Kidney (tissue), 14 donors: ENCODE results near the gene SEMA5A. TPM values are rescaled to one million over a fixed set of nuclear protein-coding genes. Genes with fewer than 3 reads are reported as not detected.

Source experiments
- DNase-seq, 5 donors: peaks; one replicate each; pipeline ENCODE4 v3.0.0-alpha.2; 2013 to 2020
- FAIRE-seq: peaks from 2 replicates; lab custom pipeline; 2012; peaks lifted over from hg19 to GRCh38; lab: Jason Lieb, UNC
- H3K27ac ChIP-seq, 2 donors: one replicate each; pipeline ENCODE4 v1.7.0; 2013; ENCODE audit warnings: low read depth in 2 of 2, low read length in 2 of 2, inconsistent platforms in 1 of 2
- H3K27me3 ChIP-seq: one replicate; pipeline ENCODE4 v1.7.1; 2013; ENCODE audit warnings: low read length, inconsistent platforms; ENCODE audit not compliant: control insufficient read depth, insufficient read depth
- H3K36me3 ChIP-seq, 3 donors: one replicate each; pipeline versions ENCODE4 v1.7.0 to v1.7.1; 2013; ENCODE audit warnings: low read length in 3 of 3, control low read depth in 1 of 3, inconsistent platforms in 1 of 3; ENCODE audit not compliant: insufficient read depth in 3 of 3, control insufficient read depth in 2 of 3
- H3K4me1 ChIP-seq, 3 donors: one replicate each; pipeline versions ENCODE4 v1.7.0 to v1.7.1; 2013; ENCODE audit warnings: low read length in 3 of 3, inconsistent platforms in 1 of 3, low read depth in 1 of 3; ENCODE audit not compliant: control insufficient read depth in 2 of 3, insufficient read depth in 2 of 3
- H3K4me3 ChIP-seq, 3 donors: one replicate each; pipeline versions ENCODE4 v1.7.0 to v1.8.1; 2013; ENCODE audit warnings: low read length in 3 of 3, control low read depth in 1 of 3, inconsistent platforms in 1 of 3
- H3K9ac ChIP-seq, 3 donors: one replicate each; pipeline versions ENCODE4 v1.7.0 to v1.7.1; 2013; ENCODE audit warnings: low read length in 3 of 3, control low read depth in 1 of 3, inconsistent platforms in 1 of 3
- H3K9me3 ChIP-seq, 3 donors: one replicate each; pipeline versions ENCODE4 v1.7.0 to v1.7.1; 2013; ENCODE audit warnings: low read length in 3 of 3, control low read depth in 1 of 3, inconsistent platforms in 1 of 3; ENCODE audit not compliant: control insufficient read depth in 2 of 3, insufficient read depth in 1 of 3
- CTCF ChIP-seq: IDR thresholded peaks from 3 replicates; pipeline ENCODE4 v1.5.1; 2012; ENCODE audit warnings: mild to moderate bottlenecking, moderate library complexity, borderline replicate concordance; ENCODE audit not compliant: insufficient read depth; ENCODE audit errors: extremely low read depth
- intact Hi-C: fragments of 100-400 bp; cut with DNase I; formaldehyde crosslinking; loops from one replicate; pipeline ENCODE4 v1.11.1; 2022
- polyA plus RNA-seq: library from polyadenylated mRNA; stranded (reverse); fragments of 350-450 nt; fragmentation: Illumina TruSeq; extraction: RNeasy Lipid Tissue Mini Kit (QIAGEN cat#74804); gene quantifications from one replicate; pipeline ENCODE4 v1.2.3, GENCODE V29; 2014; ENCODE audit warnings: low read depth, low replicate concordance; ENCODE audit not compliant: insufficient read depth
- total RNA-seq: library from RNA; stranded (reverse); fragmentation: NEBNext Ultra II Directional; extraction: Animal tissue kit (Norgen Biotek cat#: 25700); gene quantifications from one replicate; pipeline ENCODE4 v1.2.1, GENCODE V29; 2021
- donor health status: control.
- donor health status: control.
- donor health status: control.
- donor health status: control.
- donor health status: control.
- donor health status: DM: yes; HTN: yes; CAD: no.
- donor health status: Normal renal cell carcinoma (clear cell type).

Gene SEMA5A
- total and polyA plus RNA-seq, 2 donors from 2014 or later, result 7.9 to 23.3 TPM

DNA sequence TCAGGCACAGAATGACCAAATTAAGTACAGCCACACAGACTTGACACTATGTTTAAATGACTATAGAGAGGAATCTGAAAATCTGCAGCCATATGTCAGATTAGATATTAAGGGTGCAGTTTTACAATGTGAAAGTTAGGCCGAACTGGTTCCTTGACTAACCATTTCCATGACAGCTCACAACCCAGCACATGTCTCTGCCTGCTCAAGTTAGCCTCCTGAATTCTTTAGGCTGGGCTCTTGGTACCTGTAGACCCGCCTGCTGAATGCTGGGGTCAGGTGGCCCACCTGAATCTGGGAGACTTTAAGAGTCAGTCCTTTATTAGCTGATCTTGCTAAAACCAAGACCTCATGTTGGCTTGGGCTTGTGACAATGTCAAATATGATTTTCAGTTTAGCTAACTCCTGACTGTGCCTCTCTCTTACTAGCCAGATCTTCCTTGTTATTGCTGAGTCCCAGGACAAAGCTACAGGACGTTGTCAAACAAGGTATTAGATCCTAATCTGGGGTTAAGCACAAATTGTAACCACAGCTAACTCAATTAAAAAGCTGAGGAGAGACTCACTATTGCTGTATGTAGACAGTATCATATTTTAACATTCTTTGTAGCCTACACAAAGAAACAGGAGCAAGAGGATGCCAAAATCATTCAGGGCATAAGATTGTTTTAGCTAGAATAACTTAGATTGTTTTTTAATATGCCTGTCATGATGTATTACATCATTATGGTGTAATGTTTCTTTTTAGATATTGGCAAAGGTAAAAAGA, 490.9 kb downstream of the SEMA5A start:
- FAIRE-seq, result no peak
- no peak overlapping the region for H3K9ac ChIP-seq
- DNase-seq, result no peak

DNA sequence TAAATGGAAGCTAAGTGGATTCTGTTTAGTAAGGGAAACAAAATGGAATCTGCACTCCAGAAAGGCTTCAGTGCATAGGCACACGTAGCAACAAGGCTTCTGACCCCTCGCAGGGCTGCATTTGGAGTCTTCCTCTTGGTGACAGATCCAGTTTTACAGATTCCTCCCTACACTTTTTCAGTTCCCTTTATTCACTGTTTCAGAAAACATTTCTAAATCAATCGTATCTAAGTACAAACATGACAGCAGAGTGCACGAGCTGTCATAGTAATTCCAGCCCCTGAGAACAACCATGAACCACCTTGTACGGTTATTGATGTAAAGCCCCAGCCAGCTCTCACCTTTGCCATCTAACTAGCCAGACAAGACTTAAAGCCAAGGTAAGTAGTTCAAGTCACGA, 491.6 kb downstream of the SEMA5A start:
- H3K4me3 ChIP-seq, result no peak overlapping the region
- no peaks in the 10 kb centered on the region for H3K9me3 ChIP-seq
- no peak for FAIRE-seq
- intact Hi-C loops, result no loop called here
- H3K9ac ChIP-seq, result no peak overlapping the region
- H3K36me3 ChIP-seq, result peaks cover 0 to 4% (median 3%) of the 10 kb centered on the region in 3 donors
- TF ChIP-seq CTCF, result no peak
- no peak overlapping the region for H3K27ac ChIP-seq
- no peaks in the 10 kb centered on the region for H3K4me1 ChIP-seq
- no peaks in the 10 kb centered on the region for H3K27me3 ChIP-seq
- DNase-seq, result no peak

More for the DNA sequence above, 490.9 kb downstream of the SEMA5A start:
- Histone ChIP-seq H3K4me3 (no peak overlapping the region), H3K36me3 (peaks cover 0 to 3% (median 0%) of the 10 kb centered on the region in 3 donors), H3K27ac (no peak overlapping the region), H3K9me3 (no peaks in the 10 kb centered on the region), H3K4me1 (no peaks in the 10 kb centered on the region), H3K27me3 (no peaks in the 10 kb centered on the region)
- intact Hi-C loops, result no loop called here
- no peak for TF ChIP-seq CTCF

GRCh38 chr5:9052421-9052820, 493.5 kb downstream of the SEMA5A start:
- H3K36me3 ChIP-seq, result peaks cover 0 to 4% (median 3%) of the 10 kb centered on the region in 3 donors
- intact Hi-C loops, result no loop called here
- no peaks in the 10 kb centered on the region for H3K27me3 ChIP-seq
- FAIRE-seq, result no peak
- no peak overlapping the region for H3K9ac ChIP-seq
- H3K27ac ChIP-seq, result no peak overlapping the region
- no peak overlapping the region for H3K4me3 ChIP-seq
- peak in 2 of 5 donors; percentile 13 to 24 for DNase-seq
- TF ChIP-seq CTCF, result no peak
- no peaks in the 10 kb centered on the region for H3K9me3 ChIP-seq
- H3K4me1 ChIP-seq, result no peaks in the 10 kb centered on the region
